Measurements from ENCODE around the gene RHBDL1. TPM values are rescaled to one million over a fixed set of nuclear protein-coding genes. Genes with fewer than 3 reads are reported as not detected.

Gene RHBDL1
- total RNA-seq, 2 experiments from 2014 or later = 0.48 to 0.63 TPM

DNA sequence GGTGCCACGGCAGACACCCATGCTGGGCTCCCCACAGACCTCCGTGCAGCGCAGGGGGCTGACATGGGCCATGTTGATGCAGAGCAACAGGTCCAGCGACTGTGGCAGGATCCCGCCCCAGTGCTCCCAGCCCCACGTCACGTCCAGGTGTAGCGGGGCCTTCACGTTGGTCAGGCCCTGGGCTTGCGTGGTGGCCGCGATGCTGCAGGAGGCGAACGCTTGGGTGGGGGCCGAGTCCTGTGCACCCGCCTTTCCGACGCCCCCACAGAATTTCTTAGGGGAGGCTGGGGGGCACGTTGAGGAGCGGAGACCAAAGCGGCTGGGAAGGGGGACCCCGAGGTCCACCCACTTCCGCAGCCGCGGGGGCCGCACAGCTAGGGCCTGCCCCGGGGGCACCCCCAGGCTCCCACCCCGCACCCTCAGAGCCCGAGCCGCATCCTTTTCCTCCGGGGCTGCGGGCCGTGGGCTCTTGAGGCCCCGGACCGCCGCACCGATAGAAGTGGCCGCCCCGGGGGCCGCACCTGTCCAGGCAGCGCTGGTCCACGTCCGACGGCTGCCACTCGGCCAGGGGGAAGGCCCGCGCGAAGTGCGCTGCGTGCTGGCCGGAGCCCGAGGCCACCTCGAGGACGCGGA is 39.8 kb upstream of the RHBDL1 start:
- ChIA-PET POLR2A (interaction anchor here (1.0 to 1.5 kb wide), 2 partner anchors 43 to 45 kb away, joined by 3 to 4 read pairs; partner anchors contain the start of gene STUB1), CTCF (interaction anchor here (0.6 to 2.1 kb wide), 3 partner anchors 13 to 89 kb away, joined by 3 to 14 read pairs (median 4); partner anchors contain the start of gene WDR90)

DNA sequence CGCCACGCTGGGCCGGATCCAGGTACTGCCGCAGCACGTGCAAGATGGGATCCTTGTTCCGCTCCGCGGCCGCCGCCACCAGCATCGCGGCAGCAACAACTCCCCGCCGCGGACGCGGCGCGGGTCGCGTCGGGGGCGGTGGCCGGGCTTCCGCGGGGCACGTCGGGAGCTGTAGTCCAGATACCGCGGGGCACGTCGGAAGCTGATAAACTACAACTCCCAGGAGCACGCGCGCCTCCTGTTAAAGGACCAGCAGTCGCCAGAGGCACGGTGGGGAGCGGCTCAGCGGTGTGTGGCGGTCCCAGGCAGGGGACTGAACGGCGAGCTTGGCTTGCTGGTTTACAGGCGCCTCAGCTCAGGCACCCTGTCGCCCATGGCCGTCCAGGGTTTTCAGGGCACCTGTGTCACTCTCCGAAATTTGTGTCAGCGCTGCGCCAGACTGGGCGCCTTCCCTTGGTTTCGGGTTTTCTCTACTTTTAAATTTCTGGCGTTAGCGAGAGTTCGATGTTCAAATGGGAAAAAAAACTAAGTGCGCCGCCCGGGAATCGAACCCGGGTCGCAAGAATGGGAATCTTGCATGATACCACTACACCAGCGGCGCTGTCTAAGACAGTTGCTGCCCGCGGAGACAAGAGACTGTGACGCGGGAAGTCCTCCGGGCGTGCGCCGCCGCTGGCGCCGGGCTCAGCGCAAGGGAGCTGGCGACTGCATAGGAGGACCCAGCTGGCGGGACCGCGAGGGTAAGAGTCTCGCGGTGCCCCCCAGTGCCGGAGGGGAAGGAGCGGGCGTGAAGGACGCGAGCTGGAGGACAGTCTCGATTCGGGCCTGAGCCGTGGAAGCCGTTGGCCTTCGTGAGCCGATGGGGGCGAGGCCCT is 39.0 kb upstream of the RHBDL1 start, which contains the start of gene METTL26:
Gene METTL26 (minus strand): TSS at position 100 of the 875 bp plus-strand sequence. CDS start 15 bp downstream, at position 85.
- ChIA-PET CTCF (interaction anchor here (0.6 to 2.1 kb wide), 4 partner anchors 12 to 45 kb away, joined by 3 to 14 read pairs (median 4); partner anchors contain the start of genes RHOT2 and WDR90), POLR2A (interaction anchor here (0.5 to 1.8 kb wide), 10 partner anchors 14 to 583 kb away, joined by 3 to 5 read pairs (median 4); partner anchors contain the start of genes POLR3K, RHBDL1, RHOT2 and SNRNP25)

DNA sequence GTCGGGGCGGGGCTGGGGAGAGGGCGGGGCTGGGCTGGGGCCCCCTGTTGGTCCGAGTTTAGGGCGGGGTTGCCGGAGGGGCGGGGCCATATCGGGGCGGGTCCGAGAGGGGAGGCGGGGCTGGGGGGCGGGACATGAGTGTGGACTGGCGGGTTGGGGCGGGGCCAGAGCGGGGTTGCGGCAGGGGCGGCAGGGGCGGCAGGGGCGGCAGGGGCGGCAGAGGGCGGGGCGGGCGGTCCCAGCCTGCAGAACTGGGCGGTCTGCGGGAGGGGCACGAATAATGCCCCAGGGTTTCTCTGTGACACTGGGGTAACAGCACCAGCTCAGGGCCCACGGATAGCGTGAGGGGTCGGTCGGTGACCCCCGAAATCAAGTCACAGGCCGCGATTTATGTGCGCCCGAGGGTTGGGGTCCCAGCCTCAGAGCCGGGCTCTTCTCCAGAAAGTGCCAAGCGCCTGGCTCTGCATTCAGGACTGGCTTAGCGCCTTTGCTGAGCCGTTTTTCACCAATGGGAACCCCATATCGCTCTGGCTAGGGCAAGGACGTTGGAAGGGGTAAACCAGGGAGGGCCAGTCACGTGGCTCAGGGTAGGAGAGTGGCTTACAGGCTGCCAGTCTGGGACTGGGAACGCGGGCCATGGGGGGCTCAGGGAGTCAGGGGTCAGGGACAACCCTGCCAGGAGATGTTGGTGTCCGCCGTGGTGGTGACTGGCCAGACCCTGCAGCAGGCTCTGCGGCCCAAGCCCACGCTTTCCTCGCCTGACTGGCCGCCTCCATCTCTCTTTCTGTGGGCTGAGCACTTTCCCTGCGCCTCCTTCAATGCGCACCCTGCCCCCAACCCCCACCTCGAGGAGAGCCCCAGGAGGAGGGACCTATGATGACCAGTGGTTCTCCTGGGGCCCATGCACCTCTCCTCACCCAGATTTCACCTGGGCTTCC is 38.1 kb upstream of the RHBDL1 start:
- POLR2A ChIA-PET = interaction anchor here (0.9 to 1.8 kb wide), 6 partner anchors 13 to 110 kb away, joined by 3 to 5 read pairs (median 4); partner anchors contain the start of genes RHOT2 and WDR90
- CTCF ChIA-PET = interaction anchor here (1.0 to 2.1 kb wide), 3 partner anchors 10 to 31 kb away, joined by 4 to 14 read pairs (median 5); partner anchors contain the start of genes RHOT2 and WDR90

DNA sequence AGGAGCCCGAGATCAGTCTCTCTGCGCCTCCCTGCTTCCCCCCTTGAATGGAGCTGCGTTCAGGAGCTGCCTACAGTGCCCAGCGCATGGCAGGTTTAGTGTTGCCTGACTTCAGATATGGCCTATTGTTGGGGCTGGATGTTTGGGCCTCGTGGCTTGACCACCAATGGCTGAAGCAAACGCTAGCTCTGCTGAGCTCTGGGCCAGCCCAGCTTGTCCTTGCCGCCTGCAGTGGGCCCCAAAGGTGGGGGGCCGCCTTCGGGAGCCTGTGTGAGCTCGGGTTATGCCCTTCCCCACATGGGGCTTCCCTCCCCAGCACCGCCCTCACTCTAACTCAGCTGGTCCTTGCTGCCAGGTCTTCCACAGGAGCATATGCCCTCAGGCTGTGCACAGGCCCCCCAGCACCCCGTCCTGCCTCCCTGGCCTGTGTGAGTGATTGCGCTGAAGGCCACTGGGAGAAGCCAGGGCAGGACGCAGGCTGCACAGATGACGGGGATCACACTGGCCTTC is 37.4 kb upstream of the RHBDL1 start:
- ChIA-PET POLR2A (interaction anchor here (1.8 kb wide), 1 partner anchor 30 kb away, joined by 4 read pairs; the partner anchor contains the start of gene RHOT2), CTCF (interaction anchor here (1.0 kb wide), 1 partner anchor 9 kb away, joined by 4 read pairs; no protein-coding TSS in a partner anchor)

DNA sequence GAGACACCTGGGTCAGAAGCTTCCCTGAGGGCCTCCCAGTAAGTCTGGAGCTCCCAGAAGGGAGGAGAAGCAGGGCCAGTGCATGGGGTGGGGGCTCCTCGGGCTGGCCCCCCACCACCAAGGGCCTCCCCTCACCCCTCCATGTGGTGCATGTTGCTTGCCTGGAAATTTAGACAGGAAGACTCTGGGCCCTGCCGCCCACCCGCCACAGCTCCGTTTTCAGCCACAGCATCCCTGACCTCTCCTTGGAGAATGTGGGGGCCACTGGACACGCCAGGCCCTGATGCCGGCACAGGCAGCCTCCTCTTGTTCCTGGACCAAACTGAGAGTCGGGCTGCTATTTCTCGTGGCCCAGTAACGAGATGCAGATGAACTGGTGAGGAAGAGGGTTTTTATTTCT is 36.6 kb upstream of the RHBDL1 start:
- ChIA-PET CTCF (interaction anchor here (1.0 to 1.4 kb wide), 2 partner anchors 9 to 30 kb away, joined by 3 to 4 read pairs; partner anchors contain the start of gene RHOT2), POLR2A (no interaction called here)

DNA sequence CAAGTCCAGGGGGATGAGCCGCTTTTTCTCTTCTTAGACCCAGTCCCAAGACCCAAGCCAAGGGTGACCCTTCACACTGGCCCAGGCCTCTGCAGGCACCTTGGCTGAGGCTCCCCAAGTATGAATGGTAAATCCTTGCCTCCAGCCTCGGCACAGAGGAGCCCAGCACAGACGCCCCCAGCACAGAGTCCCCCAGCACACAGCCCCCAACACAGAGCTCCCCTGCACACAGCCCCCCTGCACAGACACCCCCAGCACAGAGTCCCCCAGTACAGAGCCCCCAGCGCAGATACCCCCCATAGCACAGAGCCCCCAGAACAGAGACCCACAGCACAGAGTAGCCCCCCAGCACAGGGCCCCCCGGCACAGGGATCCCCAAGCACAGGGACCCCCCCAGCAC is 34.9 kb upstream of the RHBDL1 start:
- ChIA-PET CTCF (no interaction called here), POLR2A (interaction anchor here (0.7 kb wide), 1 partner anchor 55 kb away, joined by 5 read pairs; no protein-coding TSS in a partner anchor)

DNA sequence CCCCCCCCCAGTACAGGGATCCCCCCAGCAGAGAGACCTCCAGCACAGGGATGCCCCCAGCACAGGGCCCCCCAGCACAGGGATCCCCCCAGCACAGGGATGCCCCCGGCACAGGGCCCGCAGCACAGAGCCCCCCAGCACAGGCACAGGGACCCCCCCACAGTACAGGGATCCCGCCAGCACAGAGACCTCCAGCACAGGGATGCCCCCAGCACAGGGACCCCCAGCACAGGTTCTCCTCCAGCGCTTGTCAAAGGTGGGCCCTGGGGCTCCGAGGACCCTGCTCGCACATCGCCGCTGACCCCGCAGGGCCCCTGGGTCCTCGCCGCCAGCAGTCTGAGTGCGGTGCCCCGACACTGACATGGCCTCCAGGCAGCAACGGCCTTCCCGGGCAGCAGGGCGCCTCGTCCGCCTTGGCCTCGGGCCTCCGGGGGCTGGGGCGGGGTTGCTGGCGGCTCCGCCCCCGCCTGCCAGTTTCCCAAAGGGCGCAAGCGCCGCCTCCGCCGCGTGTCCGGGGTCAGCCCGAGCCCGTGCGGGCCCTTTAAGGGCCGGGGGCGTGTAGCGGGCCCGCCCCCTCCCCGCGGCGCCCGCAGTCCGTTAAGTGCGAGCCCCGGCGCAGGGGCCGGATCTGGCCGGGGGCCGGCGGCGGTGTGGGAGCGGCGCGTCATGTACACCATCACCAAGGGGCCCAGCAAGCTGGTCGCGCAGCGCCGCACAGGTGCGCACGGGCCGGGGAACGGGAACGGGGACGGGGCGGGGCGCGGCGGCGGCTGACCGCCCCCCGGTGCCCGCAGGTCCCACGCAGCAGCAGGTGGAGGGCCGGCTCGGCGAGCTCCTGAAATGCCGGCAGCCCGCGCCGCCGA is 33.9 kb upstream of the RHBDL1 start, which contains the start of gene MCRIP2:
Gene MCRIP2 (plus strand): TSS at position 503 of the 863 bp plus-strand sequence. CDS start 164 bp downstream, at position 667.
- ChIA-PET POLR2A (no interaction called here), CTCF (interaction anchor here (0.8 kb wide), 1 partner anchor 39 kb away, joined by 3 read pairs; no protein-coding TSS in a partner anchor)

DNA sequence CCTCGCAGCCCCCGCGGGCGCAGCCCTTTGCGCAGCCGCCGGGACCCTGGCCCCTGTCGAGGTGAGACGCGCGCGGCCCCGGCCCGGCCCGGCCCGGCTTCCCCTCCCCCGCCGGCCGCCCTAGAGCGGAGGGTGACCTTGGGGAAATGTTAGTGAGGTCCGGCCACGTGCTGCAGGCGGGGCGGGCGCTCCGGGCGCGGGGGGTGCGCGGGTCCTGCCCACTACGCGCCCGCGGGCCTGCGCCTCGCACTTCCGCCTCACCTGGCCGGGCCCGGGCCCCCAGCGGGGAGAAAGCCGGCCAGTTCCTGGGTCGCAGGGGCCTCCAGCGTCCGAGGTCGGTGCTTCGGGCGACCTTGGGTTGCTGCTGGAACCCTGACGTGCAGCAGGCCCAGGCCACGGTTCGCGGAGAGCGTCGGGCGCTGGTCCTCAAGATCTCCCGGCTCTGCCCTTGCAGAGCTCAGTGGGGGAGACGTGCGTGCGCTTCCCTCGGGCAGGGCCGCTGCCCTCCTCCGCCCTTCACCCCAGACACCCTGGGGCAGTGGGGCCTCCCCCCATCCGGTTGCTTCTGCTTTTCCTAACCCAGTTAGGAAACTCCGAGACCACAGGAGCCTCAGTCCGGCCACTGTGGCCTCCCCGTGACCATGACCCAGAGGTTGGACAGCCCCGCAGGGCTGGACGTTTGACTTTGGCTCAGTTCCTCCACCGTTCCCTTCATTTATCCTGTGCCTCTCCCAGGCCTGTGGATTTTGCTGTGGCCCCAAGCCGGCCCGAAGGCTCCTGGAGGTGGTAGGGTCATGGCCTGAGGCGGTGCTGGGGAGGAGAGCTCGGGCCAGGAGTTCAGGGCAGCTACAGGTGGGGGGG is 33.1 kb upstream of the RHBDL1 start:
- ChIA-PET CTCF (interaction anchor here (0.8 kb wide), 1 partner anchor 40 kb away, joined by 3 read pairs; no protein-coding TSS in a partner anchor), POLR2A (no interaction called here)

DNA sequence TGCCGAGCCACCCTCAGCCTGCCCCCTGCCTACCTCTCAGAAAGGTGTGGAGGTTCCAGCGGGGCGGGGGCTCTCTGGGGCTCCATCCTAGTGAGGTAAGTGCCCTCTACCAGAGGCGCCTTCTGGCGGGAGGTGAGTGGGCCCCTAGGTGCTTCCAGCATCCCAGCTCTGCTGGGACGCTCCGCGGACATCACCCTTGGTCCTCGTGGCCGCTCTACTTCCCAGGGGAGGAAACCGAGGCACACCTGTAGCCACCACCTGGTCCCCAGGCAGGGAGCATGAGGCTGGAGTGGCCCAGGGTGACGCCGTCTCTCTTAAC is 32.5 kb upstream of the RHBDL1 start:
- POLR2A ChIA-PET = no interaction called here
- CTCF ChIA-PET = no interaction called here

DNA sequence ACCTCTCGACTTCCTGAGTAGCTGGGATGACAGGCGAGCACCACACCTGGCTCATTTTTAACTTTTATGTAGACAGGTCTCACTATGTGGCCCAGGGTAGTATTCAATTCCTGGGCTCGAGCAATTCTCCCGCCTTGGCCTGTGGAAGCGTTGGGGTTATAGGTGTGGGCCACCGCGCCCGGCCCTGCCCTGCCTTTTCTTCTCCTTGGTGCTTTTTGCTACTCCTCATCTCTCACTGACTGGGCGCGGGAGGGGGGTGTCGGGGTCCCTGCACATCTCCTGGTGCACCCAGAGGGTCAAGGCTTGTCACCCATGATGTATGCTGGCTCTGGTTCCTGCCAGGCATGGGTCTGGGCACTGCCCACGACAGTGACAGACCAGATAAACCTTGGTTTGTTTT is 30.9 kb upstream of the RHBDL1 start:
- POLR2A ChIA-PET = no interaction called here
- CTCF ChIA-PET = interaction anchor here (0.6 kb wide), 1 partner anchor 35 kb away, joined by 3 read pairs; no protein-coding TSS in a partner anchor

DNA sequence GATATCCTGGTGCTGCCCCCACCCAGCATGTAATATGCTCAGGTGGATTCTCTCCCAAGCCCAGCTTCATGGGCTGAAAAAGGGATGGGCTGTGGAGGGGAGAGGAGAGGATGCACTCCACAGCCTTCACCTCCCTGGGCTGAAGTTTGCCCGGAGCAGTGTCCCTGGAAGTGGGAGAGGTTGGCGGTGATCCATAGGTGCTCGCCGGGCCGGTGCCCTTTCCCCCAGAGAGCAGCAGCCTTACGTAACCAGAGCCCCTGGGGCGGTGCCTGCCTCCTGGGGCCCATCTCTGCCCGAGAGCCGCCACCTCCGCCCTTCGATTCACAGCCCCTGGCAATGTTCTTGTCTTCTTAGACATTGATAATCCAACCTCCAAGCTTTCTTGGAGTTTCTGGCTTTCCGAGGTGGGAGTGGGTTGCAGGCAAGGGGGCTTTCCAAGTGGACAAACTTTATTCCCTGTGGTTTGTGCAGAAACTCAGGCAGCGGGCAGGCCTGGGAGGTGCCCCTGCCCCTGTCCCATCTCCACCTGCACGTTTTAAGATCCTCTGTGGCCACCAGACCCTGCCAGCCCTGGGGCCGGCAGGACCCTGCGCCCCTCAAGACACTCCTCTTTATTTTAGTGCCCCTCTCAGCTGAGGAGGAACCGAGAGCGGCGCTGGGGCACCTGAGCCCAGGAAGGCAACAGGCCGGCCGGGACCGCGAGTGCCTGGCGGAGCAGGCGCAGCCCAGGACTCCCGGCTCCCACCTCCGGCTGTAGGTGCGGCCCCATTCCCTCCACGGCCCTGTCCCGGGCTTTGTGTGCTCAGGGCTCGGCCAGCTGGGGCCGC is 29.4 kb upstream of the RHBDL1 start:
- ChIA-PET CTCF (no interaction called here), POLR2A (no interaction called here)

DNA sequence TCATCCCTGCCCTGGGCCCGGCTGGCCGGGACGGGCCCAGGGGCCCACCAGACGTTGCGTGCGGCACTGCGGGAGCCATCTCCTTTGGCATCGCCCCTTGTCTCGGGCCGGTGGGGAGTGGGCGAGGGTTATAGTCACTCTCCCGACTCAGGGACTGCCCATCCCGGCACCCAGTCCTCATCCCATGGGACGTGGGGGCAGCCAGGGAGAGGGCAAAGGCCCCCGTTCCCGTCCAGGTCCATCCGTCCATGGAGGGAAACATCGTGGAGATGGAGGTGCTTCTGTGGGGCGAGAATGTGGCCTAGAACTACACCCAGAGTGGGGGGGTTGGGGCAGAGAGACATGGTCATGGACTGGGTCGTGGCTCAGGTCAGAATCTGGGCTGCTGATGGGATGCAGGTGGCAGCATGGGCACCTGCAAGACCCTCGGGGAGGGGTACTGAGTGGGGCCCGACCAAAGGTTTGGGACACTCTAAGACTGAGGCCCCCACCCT is 28.7 kb upstream of the RHBDL1 start:
- ChIA-PET CTCF (no interaction called here), POLR2A (no interaction called here)

DNA sequence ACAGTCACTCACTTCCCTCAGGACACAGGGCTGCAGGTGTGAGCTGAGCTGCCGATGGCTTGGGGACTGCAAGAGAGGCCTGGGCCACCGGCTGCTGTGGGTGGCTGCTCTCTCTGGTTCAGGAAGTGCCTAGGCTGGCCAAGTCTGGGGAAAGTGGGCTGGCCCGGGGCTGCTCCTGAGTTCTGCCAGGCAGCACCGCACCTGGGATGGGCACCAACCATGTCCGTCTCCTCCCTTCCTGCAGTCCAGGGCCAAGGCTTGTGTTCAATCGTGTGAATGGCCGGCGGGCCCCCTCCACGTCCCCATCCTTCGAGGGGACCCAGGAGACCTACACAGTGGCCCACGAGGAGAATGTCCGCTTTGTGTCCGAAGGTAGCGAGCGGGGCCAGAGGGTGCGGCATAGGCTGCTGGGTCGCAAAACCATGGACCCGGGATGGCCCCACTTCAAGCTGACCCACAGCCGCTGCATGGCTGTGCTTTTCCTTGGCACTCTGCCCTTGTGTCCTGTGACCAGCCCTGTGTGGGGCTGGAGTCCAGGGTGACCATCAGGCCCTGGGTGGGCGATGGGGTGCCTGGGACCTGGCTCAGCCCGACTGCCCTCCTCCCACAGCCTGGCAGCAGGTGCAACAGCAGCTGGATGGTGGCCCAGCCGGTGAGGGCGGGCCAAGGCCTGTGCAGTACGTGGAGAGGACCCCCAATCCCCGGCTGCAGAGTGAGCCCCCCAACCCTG is 28.1 kb upstream of the RHBDL1 start:
- CTCF ChIA-PET = interaction anchor here (0.9 to 2.4 kb wide), 7 partner anchors 9 to 141 kb away, joined by 3 to 14 read pairs (median 4); partner anchors contain the start of genes CHTF18, METTL26, RHOT2 and RPUSD1
- POLR2A ChIA-PET = no interaction called here

DNA sequence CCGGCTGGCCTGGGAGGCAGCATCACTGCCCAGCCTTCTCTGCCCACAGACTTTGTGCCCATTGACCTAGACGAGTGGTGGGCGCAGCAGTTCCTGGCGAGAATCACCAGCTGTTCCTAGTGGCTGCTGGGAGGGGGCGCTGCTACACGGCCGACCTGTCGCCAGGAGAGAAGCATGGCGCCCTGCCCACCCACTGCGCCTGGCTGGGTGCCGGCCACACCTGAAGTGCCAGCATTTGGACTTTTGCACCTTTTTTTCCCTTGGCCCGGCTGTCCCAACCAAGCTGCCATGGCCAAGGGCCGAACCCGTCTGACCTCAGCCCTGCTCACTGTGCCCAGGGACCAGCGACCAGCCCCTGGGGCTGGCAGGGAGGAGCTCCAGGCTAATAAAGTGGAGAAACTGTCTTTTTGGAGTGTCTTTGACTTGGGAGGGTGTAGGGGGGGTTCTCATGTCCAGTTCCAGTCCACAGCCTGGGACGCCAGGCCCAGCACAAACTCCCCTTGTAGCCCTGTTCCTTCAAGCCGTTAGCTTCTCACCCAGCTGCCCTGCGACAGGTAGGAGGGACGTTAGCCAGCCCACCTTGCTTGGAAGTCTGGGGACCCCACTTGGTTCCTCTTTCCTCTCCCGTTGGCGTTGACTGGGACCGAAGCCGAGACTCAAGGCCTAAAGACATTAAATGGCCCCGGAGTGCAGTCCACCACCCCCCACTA is 27.2 kb upstream of the RHBDL1 start:
- ChIA-PET CTCF (interaction anchor here (0.6 to 2.4 kb wide), 8 partner anchors 10 to 140 kb away, joined by 3 to 14 read pairs (median 4); partner anchors contain the start of genes CHTF18, METTL26, RHOT2 and RPUSD1), POLR2A (interaction anchor here (1.2 kb wide), 1 partner anchor 34 kb away, joined by 3 read pairs; no protein-coding TSS in a partner anchor)

Measured in activated CD8-positive, alpha-beta memory T cell treated with anti-CD3 and anti-CD28 coated beads for 36 hours (primary cell).